H1 (cell line): ENCODE measurements around the gene RANBP2. TPM values are rescaled to one million over a fixed set of nuclear protein-coding genes. Genes with fewer than 3 reads are reported as not detected.

Experiments
- ASH2L ChIP-seq: fragments of 200-600, 300-600 bp; sonication (generic); IDR thresholded peaks from one replicate; pipeline ENCODE4 v1.7.1; 2017; ENCODE audit warnings: low read length
- CBX8 ChIP-seq: fragments of 300-800, 300-1000 bp; sonication (generic); IDR thresholded peaks from 2 replicates; pipeline ENCODE4 v1.7.1; 2016; ENCODE audit warnings: low read depth, low read length, borderline replicate concordance
- CHD1 ChIP-seq: IDR thresholded peaks from 2 replicates; pipeline ENCODE4 v1.6.1; 2012; ENCODE audit warnings: low read depth, low read length, improper control_type of control experiment
- CHD2 ChIP-seq: IDR thresholded peaks from 2 replicates; pipeline ENCODE4 v1.6.1; 2012; ENCODE audit warnings: low read length, improper control_type of control experiment
- E2F6 ChIP-seq: IDR thresholded peaks from 2 replicates; pipeline ENCODE4 v1.6.1; 2012; ENCODE audit warnings: inconsistent platforms
- FOSL1 ChIP-seq: IDR thresholded peaks from 2 replicates; pipeline ENCODE4 v1.6.1; 2011; ENCODE audit warnings: mild to moderate bottlenecking, low read depth, low read length, moderate library complexity; ENCODE audit not compliant: insufficient read depth
- GABPA ChIP-seq: IDR thresholded peaks from 2 replicates; pipeline ENCODE4 v1.6.1; 2011; ENCODE audit warnings: mild to moderate bottlenecking, low read length, moderate library complexity, borderline replicate concordance; ENCODE audit not compliant: insufficient read depth
- HDAC2 ChIP-seq, 2 experiments: fragments of 300-600 bp in 1 of 2; sonication (generic) in 1 of 2; IDR thresholded peaks; 2 replicates each; pipeline ENCODE4 v1.6.1; 2011 to 2012; ENCODE audit warnings: low read depth in 2 of 2, low read length in 2 of 2, mild to moderate bottlenecking in 2 of 2, moderate library complexity in 2 of 2, borderline replicate concordance in 1 of 2, inconsistent platforms in 1 of 2
- KDM4A ChIP-seq: IDR thresholded peaks from one replicate; pipeline ENCODE4 v1.7.1; 2012; ENCODE audit warnings: low read depth, mild to moderate bottlenecking, moderate library complexity, low read length, inconsistent platforms; ENCODE audit not compliant: severe bottlenecking
- NANOG ChIP-seq: IDR thresholded peaks from 2 replicates; pipeline ENCODE4 v1.6.1; 2011; ENCODE audit warnings: low read length, low read depth, mild to moderate bottlenecking, inconsistent platforms; ENCODE audit not compliant: insufficient read depth, poor library complexity, severe bottlenecking
- NRF1 ChIP-seq: IDR thresholded peaks from 2 replicates; pipeline ENCODE4 v1.6.1; 2011; ENCODE audit warnings: mild to moderate bottlenecking, low read depth, low read length, improper control_type of control experiment
- POLR2AphosphoS5 ChIP-seq: IDR thresholded peaks from 2 replicates; pipeline ENCODE4 v1.6.1; 2011; ENCODE audit warnings: low read depth, low read length
- RAD21 ChIP-seq, 2 experiments: IDR thresholded peaks in 1 of 2; conservative IDR thresholded peaks in 1 of 2; 2 replicates each; pipeline ENCODE4 v1.6.1; 2011; ENCODE audit warnings: low read depth in 2 of 2, low read length in 2 of 2, improper control_type of control experiment in 1 of 2, inconsistent platforms in 1 of 2, mild to moderate bottlenecking in 1 of 2, moderate library complexity in 1 of 2
- SAP30 ChIP-seq: fragments of 300-600 bp; sonication (generic); IDR thresholded peaks from 2 replicates; pipeline ENCODE4 v1.7.1; 2012; ENCODE audit warnings: low read length, moderate library complexity, mild to moderate bottlenecking, inconsistent platforms; ENCODE audit not compliant: insufficient read depth, insufficient replicate concordance
- SIRT6 ChIP-seq: IDR thresholded peaks from one replicate; pipeline ENCODE4 v1.7.1; 2012; ENCODE audit warnings: low read length, inconsistent platforms
- SP2 ChIP-seq: IDR thresholded peaks from 2 replicates; pipeline ENCODE4 v1.6.1; 2012; ENCODE audit warnings: mild to moderate bottlenecking, low read length, inconsistent platforms
- SRF ChIP-seq: IDR thresholded peaks from 2 replicates; pipeline ENCODE4 v1.6.1; 2011; ENCODE audit warnings: mild to moderate bottlenecking, low read depth, low read length, moderate library complexity
- SUZ12 ChIP-seq: fragments of 200-600 bp; sonication (generic); IDR thresholded peaks from 2 replicates; pipeline ENCODE4 v1.6.1; 2012; ENCODE audit warnings: mild to moderate bottlenecking, inconsistent platforms, low read length, moderate library complexity, mixed read lengths
- TAF1 ChIP-seq: IDR thresholded peaks from 2 replicates; pipeline ENCODE4 v1.6.1; 2011; ENCODE audit warnings: mild to moderate bottlenecking, low read depth, low read length
- TCF12 ChIP-seq: IDR thresholded peaks from 2 replicates; pipeline ENCODE4 v1.6.1; 2011; ENCODE audit warnings: low read depth, mild to moderate bottlenecking, low read length
- polyA plus RNA-seq, 7 experiments: library from polyadenylated mRNA; depleted of rRNA in 3 of 7; stranded (reverse) in 5 of 7; unstranded in 2 of 7; fragments of >200 nt in 5 of 7; fragments of 200-250 nt in 2 of 7; gene quantifications; 1 replicate in 5 of 7; 2 replicates in 1 of 7; 4 replicates in 1 of 7; pipeline versions ENCODE4 v1.2.1 to v1.2.3, GENCODE V29; 2011 to 2013; ENCODE audit warnings: missing spikeins in 2 of 7, mixed read lengths in 2 of 7
- total RNA-seq: library from RNA; stranded (reverse); fragmentation: NEBNext Ultra II Directional; extraction: Animal tissue kit (Norgen Biotek cat#: 25700); gene quantifications from 2 replicates; pipeline ENCODE4 v1.2.1, GENCODE V29; 2021
- TF ChIP-seq, protein P1 (sequence below): IDR thresholded peaks from 2 replicates; pipeline ENCODE4 v1.6.1; 2012; ENCODE audit warnings: low read length, inconsistent platforms

The RANBP2 gene
- total and polyA plus RNA-seq, 2 of the 8 experiments (the other 6 are each of a cell fraction or from before 2014, with no cell fraction given), result 8.2 to 95.9 TPM

- TF ChIP-seq SUZ12 (no peak), SIRT6 (no peak), CBX8 (no peak), GABPA (no peak), KDM4A (peak; percentile 99), TCF12 (no peak), NANOG (no peak), POLR2AphosphoS5 (peak; percentile 93), ASH2L (peak; percentile 96), HDAC2 (IDR thresholded peaks at IDR 0.05; ENCODE audit: borderline replicate concordance in 1 of 2, low read depth in 2 of 2, low read length in 2 of 2) (no peak), SRF (peak; percentile 80), NRF1 (no peak), CHD1 (no peak), CHD2 (peak; percentile 68), RAD21 (IDR thresholded peaks at IDR 0.05 in 1 of 2, conservative IDR thresholded peaks at IDR 0.05 in 1 of 2; ENCODE audit: low read depth in 2 of 2, low read length in 2 of 2) (no peak), TAF1 (peak; percentile 96), FOSL1 (no peak), SAP30 (no peak), SP2 (no peak), E2F6 (peak; percentile 94)
- TF ChIP-seq, protein P1, sequence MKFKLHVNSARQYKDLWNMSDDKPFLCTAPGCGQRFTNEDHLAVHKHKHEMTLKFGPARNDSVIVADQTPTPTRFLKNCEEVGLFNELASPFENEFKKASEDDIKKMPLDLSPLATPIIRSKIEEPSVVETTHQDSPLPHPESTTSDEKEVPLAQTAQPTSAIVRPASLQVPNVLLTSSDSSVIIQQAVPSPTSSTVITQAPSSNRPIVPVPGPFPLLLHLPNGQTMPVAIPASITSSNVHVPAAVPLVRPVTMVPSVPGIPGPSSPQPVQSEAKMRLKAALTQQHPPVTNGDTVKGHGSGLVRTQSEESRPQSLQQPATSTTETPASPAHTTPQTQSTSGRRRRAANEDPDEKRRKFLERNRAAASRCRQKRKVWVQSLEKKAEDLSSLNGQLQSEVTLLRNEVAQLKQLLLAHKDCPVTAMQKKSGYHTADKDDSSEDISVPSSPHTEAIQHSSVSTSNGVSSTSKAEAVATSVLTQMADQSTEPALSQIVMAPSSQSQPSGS, result 0 out of 2 replicates have a peak, but pooled peaks have one; percentile 48
Measured at GRCh38 chr2:108719149-108720044, at the start of gene RANBP2 (continued).
